ENCODE data around the gene JPH4.

JPH4 gene

DNA sequence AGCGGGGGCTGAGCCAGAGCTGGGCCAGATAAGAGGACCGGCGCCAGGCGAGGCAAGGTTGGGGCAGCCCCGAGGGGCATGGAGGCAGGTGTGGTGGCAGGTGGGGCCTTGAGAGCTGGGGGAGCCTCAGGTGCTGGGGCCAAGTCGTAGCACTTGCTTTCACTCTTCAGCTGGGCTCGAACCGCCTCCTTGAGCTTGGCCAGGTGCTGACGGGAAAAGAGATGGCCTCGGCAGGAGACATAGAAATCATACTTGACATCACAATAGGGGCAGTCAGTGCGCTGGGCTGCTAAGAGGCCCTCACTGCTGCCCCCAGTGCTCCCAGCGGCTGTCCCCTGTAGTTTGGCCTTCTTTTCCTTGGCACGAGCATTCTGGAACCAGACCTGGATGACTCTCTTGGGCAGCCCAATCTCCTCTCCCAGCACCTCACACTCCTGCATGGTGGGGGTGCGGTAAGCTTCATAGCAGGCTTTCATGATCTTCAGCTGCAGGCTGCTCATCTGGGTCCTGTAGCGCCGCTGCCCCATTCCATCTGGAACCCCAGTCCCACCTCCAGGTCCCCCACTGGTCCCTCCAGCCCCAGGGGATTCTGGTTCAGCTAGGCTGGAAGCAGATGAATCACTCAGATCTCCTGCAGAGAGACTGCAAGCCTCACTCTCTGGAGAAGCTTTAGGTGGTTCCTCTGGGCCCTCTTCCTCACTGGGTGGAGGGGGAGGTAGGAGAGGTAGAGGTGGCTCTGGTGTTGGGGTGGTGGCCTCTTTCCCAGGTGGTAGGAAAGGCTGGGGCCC lies 55.2 kb downstream of the JPH4 start:
- DNase-seq (ENCODE audit: low read depth), result no peak
- TF ChIP-seq, protein P1, sequence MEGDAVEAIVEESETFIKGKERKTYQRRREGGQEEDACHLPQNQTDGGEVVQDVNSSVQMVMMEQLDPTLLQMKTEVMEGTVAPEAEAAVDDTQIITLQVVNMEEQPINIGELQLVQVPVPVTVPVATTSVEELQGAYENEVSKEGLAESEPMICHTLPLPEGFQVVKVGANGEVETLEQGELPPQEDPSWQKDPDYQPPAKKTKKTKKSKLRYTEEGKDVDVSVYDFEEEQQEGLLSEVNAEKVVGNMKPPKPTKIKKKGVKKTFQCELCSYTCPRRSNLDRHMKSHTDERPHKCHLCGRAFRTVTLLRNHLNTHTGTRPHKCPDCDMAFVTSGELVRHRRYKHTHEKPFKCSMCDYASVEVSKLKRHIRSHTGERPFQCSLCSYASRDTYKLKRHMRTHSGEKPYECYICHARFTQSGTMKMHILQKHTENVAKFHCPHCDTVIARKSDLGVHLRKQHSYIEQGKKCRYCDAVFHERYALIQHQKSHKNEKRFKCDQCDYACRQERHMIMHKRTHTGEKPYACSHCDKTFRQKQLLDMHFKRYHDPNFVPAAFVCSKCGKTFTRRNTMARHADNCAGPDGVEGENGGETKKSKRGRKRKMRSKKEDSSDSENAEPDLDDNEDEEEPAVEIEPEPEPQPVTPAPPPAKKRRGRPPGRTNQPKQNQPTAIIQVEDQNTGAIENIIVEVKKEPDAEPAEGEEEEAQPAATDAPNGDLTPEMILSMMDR (IDR thresholded peaks at IDR 0.05; ENCODE audit: low read depth, low read length, missing control alignments), result no peak
- no peak overlapping the region for H3K4me3 ChIP-seq (ENCODE audit: low read depth, low read length)

DNA sequence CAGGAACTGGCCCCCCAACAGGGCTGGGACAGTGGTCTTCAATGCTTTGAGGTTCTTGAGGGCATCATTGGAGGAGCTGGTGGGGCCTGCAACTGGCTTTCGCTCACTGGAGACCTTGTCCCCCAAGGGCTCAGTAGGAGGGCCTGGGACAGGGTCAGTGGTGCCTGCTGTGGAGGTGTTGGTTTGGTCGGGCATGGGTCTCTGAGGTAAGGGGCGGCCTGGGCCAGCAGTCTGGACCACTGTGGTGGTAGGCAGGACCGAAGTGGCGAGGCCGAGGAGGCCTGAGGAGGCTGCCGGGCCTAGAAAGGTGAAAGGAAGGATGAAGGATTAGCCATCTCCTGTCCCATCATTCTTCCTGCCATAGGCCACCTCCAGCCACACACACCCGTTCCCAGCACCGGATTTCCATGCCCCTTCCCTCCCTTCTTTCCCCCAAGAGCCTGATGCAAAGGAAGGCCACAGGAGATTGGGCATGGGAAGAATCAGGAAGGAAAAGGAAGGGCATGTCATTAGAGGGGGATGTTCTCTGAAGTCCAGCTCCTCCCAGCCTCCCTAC lies 55.9 kb downstream of the JPH4 start:
- H3K4me3 ChIP-seq (ENCODE audit: low read depth, low read length), result no peak overlapping the region
- DNase-seq (ENCODE audit: low read depth), result no peak
- TF ChIP-seq, protein P1 (IDR thresholded peaks at IDR 0.05; ENCODE audit: low read depth, low read length, missing control alignments), result no peak

DNA sequence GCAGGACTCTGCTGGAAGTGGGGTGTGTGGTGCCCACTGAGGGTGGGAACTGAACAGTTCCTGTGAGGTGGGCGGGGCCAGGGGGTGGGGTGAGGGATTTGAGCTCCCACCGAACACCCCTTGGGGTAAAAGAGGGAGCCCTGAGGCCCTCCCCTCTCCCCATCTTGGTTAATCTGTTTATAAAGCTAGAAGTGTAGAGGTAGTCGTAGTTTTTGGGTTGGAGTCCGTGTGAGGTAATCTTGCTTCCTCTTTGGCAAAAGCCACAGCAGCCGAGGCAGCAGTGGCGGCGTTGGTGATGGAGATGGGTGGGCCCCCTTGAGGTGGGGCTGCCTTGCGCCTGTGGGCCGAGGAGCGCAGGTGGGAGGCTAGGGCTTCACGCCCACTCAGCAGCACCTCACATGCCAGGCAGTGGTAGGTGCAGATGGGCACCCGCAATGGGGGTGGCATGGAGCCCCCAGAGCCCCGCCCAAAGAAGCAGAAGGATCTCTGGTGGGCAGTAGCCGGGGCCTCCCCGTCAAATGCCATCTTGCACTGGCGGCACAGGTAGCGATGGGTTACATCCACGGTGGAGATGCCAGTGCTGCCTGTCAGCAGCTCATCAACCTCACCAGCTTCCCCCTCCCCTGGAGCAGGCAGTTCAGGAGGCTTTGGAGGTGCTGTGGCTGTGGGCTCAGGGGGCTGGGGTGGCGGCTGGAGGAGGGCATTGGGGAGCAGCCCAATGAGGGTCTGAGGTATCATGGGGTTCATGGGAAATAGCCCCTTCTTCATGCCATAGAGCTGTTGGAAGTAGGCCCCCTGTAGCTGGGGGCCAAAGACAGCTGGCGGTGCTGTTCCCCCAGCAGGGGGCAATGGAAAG lies 56.6 kb downstream of the JPH4 start:
- TF ChIP-seq, protein P1 (IDR thresholded peaks at IDR 0.05; ENCODE audit: low read depth, low read length, missing control alignments), result no peak

GRCh38 chr14:23520899-23521533 lies 57.6 kb downstream of the JPH4 start:
- no peak overlapping the region for H3K4me3 ChIP-seq (ENCODE audit: low read depth, low read length)
- TF ChIP-seq, protein P1 (IDR thresholded peaks at IDR 0.05; ENCODE audit: low read depth, low read length, missing control alignments), result no peak
- no peak for DNase-seq (ENCODE audit: low read depth)

More for the DNA sequence above, 56.6 kb downstream of the JPH4 start:
- DNase-seq (ENCODE audit: low read depth), result no peak
- no peak overlapping the region for H3K4me3 ChIP-seq (ENCODE audit: low read depth, low read length)

DNA sequence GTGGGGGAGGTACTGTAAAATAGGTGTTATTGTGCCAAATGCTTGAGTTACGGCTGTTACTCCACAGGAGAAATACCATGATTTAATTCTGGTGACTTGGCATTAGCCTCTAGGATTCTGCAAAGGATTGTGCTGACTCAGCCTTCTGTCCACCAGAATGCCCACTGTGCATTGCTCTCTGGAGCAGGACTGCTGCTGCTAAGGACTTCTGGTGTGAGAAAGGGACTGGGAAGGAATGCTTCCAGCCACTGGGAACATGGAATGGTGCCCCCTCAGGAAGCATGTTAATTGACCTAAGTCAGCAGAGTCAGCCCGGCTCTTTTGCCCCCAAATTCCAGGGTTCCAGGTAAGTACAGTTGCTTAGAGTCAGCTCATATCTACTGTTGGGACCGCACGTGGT lies 59.9 kb downstream of the JPH4 start:
- no peak overlapping the region for H3K4me3 ChIP-seq (ENCODE audit: low read depth, low read length)
- TF ChIP-seq, protein P1 (IDR thresholded peaks at IDR 0.05; ENCODE audit: low read depth, low read length, missing control alignments), result no peak
- DNase-seq (ENCODE audit: low read depth), result no peak

All from GM12864 (cell line).